HepG2 (cell line): ENCODE measurements around the gene PDLIM7. TPM values are rescaled to one million over a fixed set of nuclear protein-coding genes. Genes with fewer than 3 reads are reported as not detected.

ENCODE experiments used
- ATAC-seq: fragments of 200-7000 bp; cut with Tn5 transposase; 3 replicates; pipeline ENCODE4 v1.9.1; 2020; ENCODE audit warnings: mild to moderate bottlenecking, moderate library complexity
- BruUV-seq: library from RNA; stranded (reverse); fragments of 400-500 nt; replicated peaks from 2 replicates; lab custom pipeline; 2021; lab: Mats Ljungman, UMichigan
- CTCF ChIA-PET: fragments of 300-600 bp; formaldehyde crosslinking; extraction: SDS; loops from one replicate; lab custom pipeline; 2021; ENCODE audit warnings: low total read pairs, inconsistent platforms, low intra/inter-chr PET ratio; lab: Yijun Ruan, JAX
- POLR2A ChIA-PET: fragments of 350-600 bp; sonication (Branson Sonifier 250); formaldehyde crosslinking; loops from one replicate; lab custom pipeline; 2020; ENCODE audit warnings: antibody characterized with exemption, inconsistent platforms; lab: Yijun Ruan, JAX
- DNase-seq: peaks from one replicate; pipeline ENCODE4 v3.0.0-alpha.2; 2015; ENCODE audit warnings: low spot score
- FAIRE-seq: peaks from 3 replicates; lab custom pipeline; 2011; peaks lifted over from hg19 to GRCh38; lab: Jason Lieb, UNC
- H2AFZ ChIP-seq: one replicate; pipeline ENCODE4 v1.6.1; 2011; ENCODE audit warnings: low read length, inconsistent platforms
- H3K27ac ChIP-seq: fragments of 300-600 bp; 3 replicates; pipeline ENCODE4 v1.8.0; 2011; ENCODE audit warnings: mixed run types, mild to moderate bottlenecking, mixed read lengths, low read length, inconsistent platforms; ENCODE audit not compliant: insufficient read depth; ENCODE audit errors: extremely low read length
- H3K27me3 ChIP-seq, 2 experiments: fragments of 200-600 bp in 1 of 2; 2 replicates in 1 of 2; 3 replicates in 1 of 2; pipeline versions ENCODE4 v1.6.0 to v1.8.0; 2011; ENCODE audit warnings: low read length in 2 of 2, mild to moderate bottlenecking in 2 of 2, moderate library complexity in 2 of 2, inconsistent platforms in 1 of 2; ENCODE audit not compliant: insufficient read depth in 2 of 2, control insufficient read depth in 1 of 2
- H3K36me3 ChIP-seq, 2 experiments: fragments of 200-600 bp in 1 of 2; replicated peaks in 1 of 2; 2 replicates in 1 of 2; 3 replicates in 1 of 2; pipeline versions ENCODE4 v1.5.1 to v1.8.0; 2011; ENCODE audit warnings: low read length in 2 of 2, inconsistent platforms in 1 of 2; ENCODE audit not compliant: insufficient read depth in 2 of 2, control insufficient read depth in 1 of 2
- H3K4me1 ChIP-seq: 2 replicates; pipeline ENCODE4 v1.5.1; 2012; ENCODE audit warnings: low read length, inconsistent platforms; ENCODE audit not compliant: insufficient read depth
- H3K4me2 ChIP-seq: 2 replicates; pipeline ENCODE4 v1.6.0; 2011; ENCODE audit warnings: low read depth, low read length, inconsistent platforms
- H3K4me3 ChIP-seq, 3 experiments: fragments of 200-600 bp in 1 of 3; sonication (generic), shearing (Covaris generic) in 1 of 3; replicated peaks in 1 of 3; 2 replicates each; pipeline ENCODE4 v1.5.1; 2011 to 2016; ENCODE audit warnings: low read length in 3 of 3, inconsistent platforms in 2 of 3, low read depth in 2 of 3, mild to moderate bottlenecking in 2 of 3, control low read depth in 1 of 3, mixed read lengths in 1 of 3; ENCODE audit not compliant: insufficient read depth in 1 of 3
- H3K79me2 ChIP-seq: one replicate; pipeline ENCODE4 v1.6.1; 2011; ENCODE audit warnings: low read length, inconsistent platforms; ENCODE audit not compliant: insufficient read depth
- H3K9ac ChIP-seq: 2 replicates; pipeline ENCODE4 v1.6.0; 2011; ENCODE audit warnings: mild to moderate bottlenecking, low read depth, low read length, inconsistent platforms; ENCODE audit not compliant: insufficient read depth
- H3K9me3 ChIP-seq: 2 replicates; pipeline ENCODE4 v1.5.1; 2012; ENCODE audit warnings: mild to moderate bottlenecking, low read length
- H4K20me1 ChIP-seq: 2 replicates; pipeline ENCODE4 v1.6.0; 2011; ENCODE audit warnings: inconsistent platforms, mild to moderate bottlenecking, low read length, moderate library complexity; ENCODE audit not compliant: insufficient read depth
- CBX1 ChIP-seq: IDR thresholded peaks from one replicate; pipeline ENCODE4 v1.6.1; 2016; ENCODE audit warnings: antibody characterized with exemption, low read depth
- ELF3 ChIP-seq: IDR thresholded peaks from 2 replicates; pipeline ENCODE4 v1.6.1; 2016; ENCODE audit warnings: missing genetic modification reagents, missing compliant biosample characterization
- ETV5 ChIP-seq: IDR thresholded peaks from 2 replicates; pipeline ENCODE4 v1.6.1; 2018; ENCODE audit warnings: missing biosample characterization, missing genetic modification reagents, inconsistent platforms, borderline replicate concordance
- GABPA ChIP-seq, 2 experiments: IDR thresholded peaks; 2 replicates each; pipeline ENCODE4 v1.6.1; 2011 to 2016; ENCODE audit warnings: low read depth in 2 of 2, low read length in 1 of 2, missing biosample characterization in 1 of 2, missing genetic modification characterization in 1 of 2
- HNF4A ChIP-seq: sonication (generic); formaldehyde crosslinking; IDR thresholded peaks from 2 replicates; pipeline ENCODE4 v1.4.0; 2020; ENCODE audit warnings: missing genetic modification reagents
- IRF2 ChIP-seq: IDR thresholded peaks from 2 replicates; pipeline ENCODE4 v1.6.1; 2018; ENCODE audit warnings: missing genetic modification reagents, missing compliant biosample characterization
- JUNB ChIP-seq: sonication (generic); formaldehyde crosslinking; IDR thresholded peaks from 2 replicates; pipeline ENCODE4 v1.8.0; 2022; ENCODE audit warnings: missing genetic modification reagents, mild to moderate bottlenecking, borderline replicate concordance
- MAFK ChIP-seq, 2 experiments: IDR thresholded peaks in 1 of 2; conservative IDR thresholded peaks in 1 of 2; 2 replicates each; pipeline ENCODE4 v1.6.1; 2011; ENCODE audit warnings: improper control_type of control experiment in 2 of 2, low read length in 2 of 2
- PHB2 ChIP-seq: fragments of 450-650 bp; IDR thresholded peaks from 2 replicates; pipeline ENCODE4 v1.6.1; 2018; ENCODE audit not compliant: partially characterized antibody
- SOX6 ChIP-seq, 2 experiments: fragments of 450-650 bp in 1 of 2; sonication (generic) in 1 of 2; formaldehyde crosslinking in 1 of 2; IDR thresholded peaks; 2 replicates each; pipeline versions ENCODE4 v1.4.0 to v1.6.1; 2017 to 2020; ENCODE audit warnings: antibody characterized with exemption in 1 of 2, mild to moderate bottlenecking in 1 of 2, missing genetic modification reagents in 1 of 2
- STAT5B ChIP-seq: sonication (generic); formaldehyde crosslinking; IDR thresholded peaks from 2 replicates; pipeline ENCODE4 v1.4.0; 2020; ENCODE audit warnings: missing genetic modification reagents
- ZBTB10 ChIP-seq: sonication (generic); formaldehyde crosslinking; IDR thresholded peaks from 2 replicates; pipeline ENCODE4 v1.4.0; 2020; ENCODE audit warnings: missing genetic modification reagents, borderline replicate concordance
- ZMYM4 ChIP-seq: sonication (generic); formaldehyde crosslinking; IDR thresholded peaks from 2 replicates; pipeline ENCODE4 v1.8.1; 2023; ENCODE audit warnings: mild to moderate bottlenecking, missing genetic modification reagents
- ZNF17 ChIP-seq: sonication (generic); formaldehyde crosslinking; IDR thresholded peaks from 2 replicates; pipeline ENCODE4 v1.5.0; 2020; ENCODE audit warnings: mild to moderate bottlenecking, missing genetic modification reagents
- ZNF275 ChIP-seq: sonication (generic); formaldehyde crosslinking; IDR thresholded peaks from 2 replicates; pipeline ENCODE4 v1.8.0; 2022; ENCODE audit warnings: missing genetic modification reagents, mild to moderate bottlenecking, inconsistent platforms, borderline replicate concordance
- WGBS: methylation state at CpG from one replicate; pipeline ENCODE4 v1.1.6; 2017; ENCODE audit warnings: low lambda C conversion rate; 5-methylcytosine and 5-hydroxymethylcytosine counted together
- in situ Hi-C: cut with HindIII; loops from 2 replicates; pipeline ENCODE4 v1.10.0; 2017; ENCODE audit warnings: low pct_unique_long_range_greater_than_20kb; ENCODE audit not compliant: extremely low pct_ligation_motif_present
- intact Hi-C: fragments of 100-400 bp; cut with micrococcal nuclease; formaldehyde crosslinking; loops from one replicate; pipeline ENCODE4 v1.10.0; 2022; ENCODE audit not compliant: unreplicated experiment
- polyA plus RNA-seq, 8 experiments: library from polyadenylated mRNA; depleted of rRNA in 3 of 8; stranded (reverse) in 7 of 8; unstranded in 1 of 8; fragments of >200 nt; fragmentation: Illumina TruSeq in 4 of 8; extraction: Trizol in 4 of 8; gene quantifications; 2 replicates each; pipeline versions ENCODE4 v1.2.1 to v1.2.3, GENCODE V29; 2011 to 2016; ENCODE audit warnings: low read depth in 4 of 8, missing spikeins in 1 of 8, mixed read lengths in 1 of 8; ENCODE audit not compliant: insufficient read depth in 1 of 8
- total RNA-seq, 5 experiments: library from RNA; depleted of rRNA; stranded (reverse); fragments of >200 nt; fragmentation: Illumina TruSeq; extraction: Trizol; gene quantifications; 2 replicates each; pipeline ENCODE4 v1.2.3, GENCODE V29; 2016; ENCODE audit warnings: low read depth in 1 of 5
- TF ChIP-seq, protein P1 (sequence below): sonication (generic); formaldehyde crosslinking; IDR thresholded peaks from 2 replicates; pipeline ENCODE4 v1.8.1; 2023; ENCODE audit warnings: mild to moderate bottlenecking, moderate library complexity, missing genetic modification reagents
- TF ChIP-seq, protein P2 (sequence below): sonication (generic); formaldehyde crosslinking; IDR thresholded peaks from 2 replicates; pipeline ENCODE4 v1.8.1; 2022; ENCODE audit warnings: mild to moderate bottlenecking, missing genetic modification reagents

The PDLIM7 gene
- total and polyA plus RNA-seq, 2 of the 13 experiments (the other 11 are each of a cell fraction or from before 2014, with no cell fraction given) = 21.1 to 31.3 TPM

DNA sequence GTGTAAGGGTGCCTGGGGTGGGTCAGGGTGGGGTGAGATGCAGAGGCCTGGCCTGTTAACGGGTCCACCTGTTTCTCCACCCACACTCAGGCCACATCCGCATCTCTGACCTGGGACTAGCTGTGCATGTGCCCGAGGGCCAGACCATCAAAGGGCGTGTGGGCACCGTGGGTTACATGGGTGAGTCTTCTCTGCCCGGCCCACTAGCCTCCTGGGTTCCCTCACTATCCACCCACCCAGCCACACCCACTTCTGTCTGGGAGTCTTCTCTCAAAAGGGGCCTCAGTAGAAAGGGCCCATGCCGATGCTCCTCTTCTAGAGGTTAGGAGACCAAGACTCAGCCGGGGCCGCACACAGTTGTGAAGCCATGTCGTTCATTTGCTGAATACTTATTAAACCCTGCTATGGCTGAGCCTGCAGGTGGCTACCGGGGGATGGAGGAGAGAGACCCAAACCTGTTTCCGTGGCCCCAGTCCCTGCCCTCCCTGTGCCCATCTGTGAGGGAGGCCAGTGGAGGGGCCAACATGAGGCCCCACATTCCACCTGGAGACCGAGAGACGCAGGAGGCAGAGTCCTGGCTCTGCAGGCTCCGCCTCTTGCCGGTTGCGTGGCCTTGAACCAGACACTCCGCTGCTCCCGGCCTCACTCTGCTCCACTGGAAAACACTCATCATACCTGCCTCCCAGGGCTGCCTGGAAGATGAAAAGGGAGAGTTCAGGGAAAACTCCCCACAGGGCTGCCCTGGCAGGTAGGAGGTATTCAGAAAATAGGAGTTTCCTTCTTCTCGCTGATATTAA is 62.3 kb downstream of the PDLIM7 start:
- POLR2A ChIA-PET = interaction anchor here (1.1 to 1.6 kb wide), 4 partner anchors 9 to 56 kb away, joined by 3 to 5 read pairs (median 3); partner anchors contain the start of gene GRK6
- in situ Hi-C loops = no loop called here
- Histone ChIP-seq H2AFZ (no peak overlapping the region), H3K27ac (peak overlapping the region; percentile 58), H3K9me3 (no peaks in the 10 kb centered on the region), H3K9ac (no peak overlapping the region), H3K79me2 (no peaks in the 10 kb centered on the region), H3K4me2 (peak overlapping the region; percentile 14; the same call in 1 of the 2 replicates), H3K4me1 (peaks cover 35% of the 10 kb centered on the region), H3K36me3 (peaks cover 22 to 32% of the 10 kb centered on the region in 2 experiments; a peak in 4 of 5 replicates), H3K4me3 (no peak overlapping the region; a peak in 1 of 6 replicates), H3K27me3 (no peaks in the 10 kb centered on the region), H4K20me1 (no peaks in the 10 kb centered on the region)
- ATAC-seq (peak; percentile 82), DNase-seq (peak; percentile 69), FAIRE-seq (no peak)
- BruUV-seq = no TSS peak
- intact Hi-C loops = no loop called here
- WGBS = 67% methylated on average over 6 of the region's 20 CpGs
- CTCF ChIA-PET = no interaction called here
- TF ChIP-seq PHB2 (no peak), CBX1 (no peak), IRF2 (CRISPR knock-in tag) (no peak), JUNB (CRISPR knock-in tag) (no peak), ZNF17 (CRISPR knock-in tag) (no peak), ETV5 (CRISPR knock-in tag) (no peak), ZMYM4 (0 out of 2 replicates have a peak, but pooled peaks have one; percentile 13), SOX6 (IDR thresholded peaks at IDR 0.05) (no peak), SOX6 (CRISPR knock-in tag; IDR thresholded peaks at IDR 0.05) (peak; percentile 52; the same call in 1 of the 2 replicates), ZNF275 (no peak), MAFK (conservative IDR thresholded peaks at IDR 0.05 in 1 of 2, IDR thresholded peaks at IDR 0.05 in 1 of 2; ENCODE audit: low read length in 2 of 2) (no peak), HNF4A (CRISPR knock-in tag) (peak; percentile 45), ZBTB10 (no peak), STAT5B (CRISPR knock-in tag) (no peak), ELF3 (CRISPR knock-in tag) (peak; percentile 37), GABPA (IDR thresholded peaks at IDR 0.05; ENCODE audit: low read depth, low read length) (no peak), GABPA (CRISPR knock-in tag; IDR thresholded peaks at IDR 0.05; ENCODE audit: low read depth) (0 out of 2 replicates have a peak, but pooled peaks have one; percentile 12)
- TF ChIP-seq, protein P1, sequence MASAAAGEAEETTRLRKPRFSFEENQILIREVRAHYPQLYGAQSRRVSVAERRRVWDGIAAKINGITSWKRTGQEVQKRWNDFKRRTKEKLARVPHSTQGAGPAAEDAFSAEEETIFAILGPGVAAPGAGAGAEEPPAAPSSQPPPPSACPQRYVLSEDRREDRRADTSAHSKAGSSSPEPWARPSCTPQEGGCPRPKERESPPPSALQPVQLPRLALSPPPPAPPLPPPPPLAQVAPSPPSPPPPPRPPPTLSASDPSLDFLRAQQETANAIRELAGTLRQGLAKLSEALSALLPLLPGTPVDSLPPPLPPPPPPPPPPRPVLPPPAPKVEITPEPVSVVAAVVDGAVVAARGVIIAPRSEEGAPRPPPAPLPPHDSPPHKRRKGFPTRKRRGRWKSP (CRISPR knock-in tag) = 0 out of 2 replicates have a peak, but pooled peaks have one; percentile 36
- TF ChIP-seq, protein P2, sequence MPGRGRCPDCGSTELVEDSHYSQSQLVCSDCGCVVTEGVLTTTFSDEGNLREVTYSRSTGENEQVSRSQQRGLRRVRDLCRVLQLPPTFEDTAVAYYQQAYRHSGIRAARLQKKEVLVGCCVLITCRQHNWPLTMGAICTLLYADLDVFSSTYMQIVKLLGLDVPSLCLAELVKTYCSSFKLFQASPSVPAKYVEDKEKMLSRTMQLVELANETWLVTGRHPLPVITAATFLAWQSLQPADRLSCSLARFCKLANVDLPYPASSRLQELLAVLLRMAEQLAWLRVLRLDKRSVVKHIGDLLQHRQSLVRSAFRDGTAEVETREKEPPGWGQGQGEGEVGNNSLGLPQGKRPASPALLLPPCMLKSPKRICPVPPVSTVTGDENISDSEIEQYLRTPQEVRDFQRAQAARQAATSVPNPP (CRISPR knock-in tag) = no peak
